ENCODE data around the gene PAM16.
A peak's percentile ranks its signal among the peaks of the same experiment; 100 is the strongest.

Gene PAM16

GRCh38 chr16:4301177-4301576 lies 49.9 kb downstream of the PAM16 start:
- H3K9ac ChIP-seq (ENCODE audit: low read depth, low read length), result no peak overlapping the region
- no peaks in the 10 kb centered on the region for H3K9me3 ChIP-seq (ENCODE audit: control insufficient read depth, insufficient read depth, low read length)
- no peak overlapping the region for H3K27ac ChIP-seq (ENCODE audit: low read depth, low read length)
- peaks cover 8% of the 10 kb centered on the region for H3K36me3 ChIP-seq (ENCODE audit: control insufficient read depth, insufficient read depth, low read length)
- H3K27me3 ChIP-seq (ENCODE audit: control insufficient read depth, insufficient read depth, low read length), result no peaks in the 10 kb centered on the region
- peaks cover 16% of the 10 kb centered on the region for H3K4me1 ChIP-seq (ENCODE audit: control insufficient read depth, insufficient read depth, low read length)
- H3K4me3 ChIP-seq (ENCODE audit: low read depth, low read length), result no peak overlapping the region

GRCh38 chr16:4298761-4299522 lies 52.2 kb downstream of the PAM16 start:
- no peak overlapping the region for H3K9ac ChIP-seq (ENCODE audit: low read depth, low read length)

GRCh38 chr16:4297480-4297879 lies 53.6 kb downstream of the PAM16 start:
- H3K9me3 ChIP-seq (ENCODE audit: control insufficient read depth, insufficient read depth, low read length), result no peaks in the 10 kb centered on the region
- H3K4me1 ChIP-seq (ENCODE audit: control insufficient read depth, insufficient read depth, low read length), result peaks cover 21% of the 10 kb centered on the region
- H3K4me3 ChIP-seq (ENCODE audit: low read depth, low read length), result no peak overlapping the region
- no peak overlapping the region for H3K9ac ChIP-seq (ENCODE audit: low read depth, low read length)
- no peaks in the 10 kb centered on the region for H3K27me3 ChIP-seq (ENCODE audit: control insufficient read depth, insufficient read depth, low read length)
- peaks cover 4% of the 10 kb centered on the region; the same call in 1 of the 2 replicates for H3K36me3 ChIP-seq (ENCODE audit: control insufficient read depth, insufficient read depth, low read length)
- H3K27ac ChIP-seq (ENCODE audit: low read depth, low read length), result no peak overlapping the region

More at GRCh38 chr16:4298761-4299522, 52.2 kb downstream of the PAM16 start:
- peaks cover 4% of the 10 kb centered on the region; the same call in 1 of the 2 replicates for H3K36me3 ChIP-seq (ENCODE audit: control insufficient read depth, insufficient read depth, low read length)
- no peaks in the 10 kb centered on the region for H3K27me3 ChIP-seq (ENCODE audit: control insufficient read depth, insufficient read depth, low read length)
- peak overlapping the region; percentile 76 for H3K27ac ChIP-seq (ENCODE audit: low read depth, low read length)
- no peak overlapping the region for H3K4me3 ChIP-seq (ENCODE audit: low read depth, low read length)
- no peaks in the 10 kb centered on the region for H3K9me3 ChIP-seq (ENCODE audit: control insufficient read depth, insufficient read depth, low read length)
- peaks cover 15% of the 10 kb centered on the region for H3K4me1 ChIP-seq (ENCODE audit: control insufficient read depth, insufficient read depth, low read length)

GRCh38 chr16:4295581-4295980 lies 55.5 kb downstream of the PAM16 start:
- no peaks in the 10 kb centered on the region for H3K27me3 ChIP-seq (ENCODE audit: control insufficient read depth, insufficient read depth, low read length)
- no peak overlapping the region for H3K9ac ChIP-seq (ENCODE audit: low read depth, low read length)
- H3K27ac ChIP-seq (ENCODE audit: low read depth, low read length), result no peak overlapping the region
- no peaks in the 10 kb centered on the region for H3K36me3 ChIP-seq (ENCODE audit: control insufficient read depth, insufficient read depth, low read length)
- no peak overlapping the region for H3K4me3 ChIP-seq (ENCODE audit: low read depth, low read length)
- H3K4me1 ChIP-seq (ENCODE audit: control insufficient read depth, insufficient read depth, low read length), result peaks cover 23% of the 10 kb centered on the region
- no peaks in the 10 kb centered on the region for H3K9me3 ChIP-seq (ENCODE audit: control insufficient read depth, insufficient read depth, low read length)

GRCh38 chr16:4293822-4294457 lies 57.2 kb downstream of the PAM16 start:
- no peaks in the 10 kb centered on the region for H3K27me3 ChIP-seq (ENCODE audit: control insufficient read depth, insufficient read depth, low read length)
- no peaks in the 10 kb centered on the region for H3K36me3 ChIP-seq (ENCODE audit: control insufficient read depth, insufficient read depth, low read length)
- H3K4me3 ChIP-seq (ENCODE audit: low read depth, low read length), result peak overlapping the region; percentile 14; the same call in 1 of the 2 replicates
- H3K9ac ChIP-seq (ENCODE audit: low read depth, low read length), result no peak overlapping the region
- H3K9me3 ChIP-seq (ENCODE audit: control insufficient read depth, insufficient read depth, low read length), result no peaks in the 10 kb centered on the region
- H3K4me1 ChIP-seq (ENCODE audit: control insufficient read depth, insufficient read depth, low read length), result peaks cover 20% of the 10 kb centered on the region
- peak overlapping the region; percentile 85 for H3K27ac ChIP-seq (ENCODE audit: low read depth, low read length)

GRCh38 chr16:4293181-4293716 lies 57.9 kb downstream of the PAM16 start:
- Histone ChIP-seq H3K4me1 (ENCODE audit: control insufficient read depth, insufficient read depth, low read length) (peaks cover 20% of the 10 kb centered on the region), H3K36me3 (ENCODE audit: control insufficient read depth, insufficient read depth, low read length) (no peaks in the 10 kb centered on the region), H3K9ac (ENCODE audit: low read depth, low read length) (no peak overlapping the region), H3K4me3 (ENCODE audit: low read depth, low read length) (no peak overlapping the region), H3K27me3 (ENCODE audit: control insufficient read depth, insufficient read depth, low read length) (no peaks in the 10 kb centered on the region), H3K9me3 (ENCODE audit: control insufficient read depth, insufficient read depth, low read length) (no peaks in the 10 kb centered on the region), H3K27ac (ENCODE audit: low read depth, low read length) (peak overlapping the region; percentile 85)

GRCh38 chr16:4291699-4292098 lies 59.4 kb downstream of the PAM16 start:
- Histone ChIP-seq H3K27me3 (ENCODE audit: control insufficient read depth, insufficient read depth, low read length) (no peaks in the 10 kb centered on the region), H3K4me1 (ENCODE audit: control insufficient read depth, insufficient read depth, low read length) (peaks cover 17% of the 10 kb centered on the region), H3K27ac (ENCODE audit: low read depth, low read length) (no peak overlapping the region)

More at GRCh38 chr16:4291699-4292098, 59.4 kb downstream of the PAM16 start:
- Histone ChIP-seq H3K9me3 (ENCODE audit: control insufficient read depth, insufficient read depth, low read length) (no peaks in the 10 kb centered on the region), H3K4me3 (ENCODE audit: low read depth, low read length) (no peak overlapping the region), H3K36me3 (ENCODE audit: control insufficient read depth, insufficient read depth, low read length) (no peaks in the 10 kb centered on the region), H3K9ac (ENCODE audit: low read depth, low read length) (no peak overlapping the region)
